Activated CD4-positive, alpha-beta T cell treated with anti-CD3 and anti-CD28 coated beads for 36 hours (primary cell): Measurements from ENCODE around the gene ATP6V1C2. TPM values are rescaled to one million over a fixed set of nuclear protein-coding genes. Genes with fewer than 3 reads are reported as not detected.
"Not testable (repeated sequence)": the region's sequence is repeated elsewhere in the genome, so short reads cannot be mapped to it uniquely, and the experiment has no call there.

Source experiments
- ATAC-seq: fragments of 200-7000 bp; cut with Tn5 transposase; one replicate; pipeline ENCODE4 v1.10.0; 2021; ENCODE audit warnings: mild to moderate bottlenecking, moderate library complexity
- CTCF ChIA-PET: fragments of 350-600 bp; sonication (Branson Sonifier 250); formaldehyde crosslinking; loops from one replicate; lab custom pipeline; 2021; ENCODE audit warnings: antibody characterized with exemption; lab: Charles Lee
- POLR2A ChIA-PET: fragments of 350-600 bp; sonication (Branson Sonifier 250); formaldehyde crosslinking; loops from one replicate; lab custom pipeline; 2021; ENCODE audit warnings: antibody characterized with exemption, inconsistent platforms; lab: Charles Lee
- DNase-seq: peaks from one replicate; pipeline ENCODE4 v3.0.0-alpha.2; 2020
- H3K27ac Mint-ChIP-seq: one replicate; pipeline ENCODE4 v1.8.0; 2021; ENCODE audit warnings: mixed read lengths
- H3K27me3 Mint-ChIP-seq: one replicate; pipeline ENCODE4 v1.8.0; 2021; ENCODE audit warnings: mixed read lengths
- H3K36me3 Mint-ChIP-seq: one replicate; pipeline ENCODE4 v1.8.0; 2021; ENCODE audit warnings: low read depth, mixed read lengths
- H3K4me1 Mint-ChIP-seq: one replicate; pipeline ENCODE4 v1.8.0; 2021; ENCODE audit warnings: mixed read lengths
- H3K4me3 Mint-ChIP-seq: one replicate; pipeline ENCODE4 v1.8.0; 2021; ENCODE audit warnings: mild to moderate bottlenecking, moderate library complexity, mixed read lengths
- H3K9me3 Mint-ChIP-seq: one replicate; pipeline ENCODE4 v1.8.0; 2021; ENCODE audit warnings: low read depth, mixed read lengths
- intact Hi-C, 2 experiments: fragments of 100-400 bp; cut with DNase I in 1 of 2; cut with micrococcal nuclease in 1 of 2; formaldehyde crosslinking; loops; one replicate each; pipeline versions ENCODE4 v1.14.2 to v1.15.1; 2022 to 2024; cut with DNase I, micrococcal nuclease
- total RNA-seq, 2 experiments: library from RNA; stranded (reverse); gene quantifications; one replicate each; pipeline ENCODE4 v1.2.3, GENCODE V29; 2021

Gene ATP6V1C2
- total RNA-seq, 2 experiments from 2014 or later = not detected

GRCh38 chr2:10805990-10806389 is 84.6 kb downstream of the ATP6V1C2 start:
- H3K4me3 Mint-ChIP-seq, ATAC-seq, H3K27me3 Mint-ChIP-seq, intact Hi-C loops, POLR2A ChIA-PET, H3K9me3 Mint-ChIP-seq, DNase-seq, H3K27ac Mint-ChIP-seq, CTCF ChIA-PET: not testable (repeated sequence)
- Mint-ChIP-seq H3K4me1 (peaks cover 40% of the 10 kb centered on the region), H3K36me3 (peaks cover 40% of the 10 kb centered on the region)

GRCh38 chr2:10806543-10806942 is 85.1 kb downstream of the ATP6V1C2 start:
- no peak for DNase-seq
- CTCF ChIA-PET = no interaction called here

GRCh38 chr2:10810202-10811161 is 89.1 kb downstream of the ATP6V1C2 start:
- Mint-ChIP-seq H3K27ac (peak overlapping the region; percentile 90), H3K4me3 (peak overlapping the region; percentile 89), H3K27me3 (no peaks in the 10 kb centered on the region), H3K9me3 (no peaks in the 10 kb centered on the region), H3K4me1 (peaks cover 38% of the 10 kb centered on the region), H3K36me3 (peaks cover 39% of the 10 kb centered on the region)
- intact Hi-C loops = loop anchor here in 1 of 2 experiments (2.0 to 5.0 kb wide), 3 partner anchors 14 to 657 kb away; partner anchors contain the start of gene E2F6
- ATAC-seq = peak; percentile 15
- ChIA-PET POLR2A (no interaction called here), CTCF (no interaction called here)
- DNase-seq = no peak

More at GRCh38 chr2:10806543-10806942, 85.1 kb downstream of the ATP6V1C2 start:
- H3K36me3 Mint-ChIP-seq = peaks cover 39% of the 10 kb centered on the region
- intact Hi-C loops = no loop called here
- no peaks in the 10 kb centered on the region for H3K9me3 Mint-ChIP-seq
- H3K27me3 Mint-ChIP-seq = no peaks in the 10 kb centered on the region
- POLR2A ChIA-PET = no interaction called here
- H3K4me1 Mint-ChIP-seq = peaks cover 42% of the 10 kb centered on the region
- no peak overlapping the region for H3K4me3 Mint-ChIP-seq
- no peak for ATAC-seq
- no peak overlapping the region for H3K27ac Mint-ChIP-seq

- H3K4me1 Mint-ChIP-seq = peaks cover 38% of the 10 kb centered on the region
- peak overlapping the region; percentile 89 for H3K4me3 Mint-ChIP-seq
- intact Hi-C loops = loop anchor here in 1 of 2 experiments (2.0 to 5.0 kb wide), 3 partner anchors 15 to 656 kb away; partner anchors contain the start of gene E2F6
- H3K27me3 Mint-ChIP-seq = no peaks in the 10 kb centered on the region
- DNase-seq (no peak), ATAC-seq (no peak)
- H3K9me3 Mint-ChIP-seq = no peaks in the 10 kb centered on the region
- peaks cover 39% of the 10 kb centered on the region for H3K36me3 Mint-ChIP-seq
- H3K27ac Mint-ChIP-seq = peak overlapping the region; percentile 90
- CTCF ChIA-PET = interaction anchor here (0.6 to 1.7 kb wide), 7 partner anchors 11 to 767 kb away, joined by 3 to 8 read pairs (median 3); a partner anchor contains a TSS
- POLR2A ChIA-PET = interaction anchor here (0.7 to 1.7 kb wide), 3 partner anchors 69 to 123 kb away, joined by 3 to 6 read pairs (median 3); no protein-coding TSS in a partner anchor
Observed at GRCh38 chr2:10811517-10811916, 90.1 kb downstream of the ATP6V1C2 start.

GRCh38 chr2:10812362-10813162 is 91.1 kb downstream of the ATP6V1C2 start, which contains the start of gene PDIA6:
Gene PDIA6 (minus strand): TSS chr2:10812785. CDS start chr2:10812696, 89 bp downstream.
- ATAC-seq (peak; percentile 94), DNase-seq (peak; percentile 97)
- Mint-ChIP-seq H3K4me1 (peaks cover 34% of the 10 kb centered on the region), H3K4me3 (peak within 1 kb of the TSS; percentile 89), H3K36me3 (peaks cover 31% of the 10 kb centered on the region), H3K9me3 (no peaks in the 10 kb centered on the region), H3K27me3 (peaks cover 1% of the 10 kb centered on the region), H3K27ac (peak within 1 kb of the TSS; percentile 90)
- ChIA-PET CTCF (interaction anchor here (0.6 to 1.7 kb wide), 8 partner anchors 12 to 766 kb away, joined by 3 to 8 read pairs (median 3); a partner anchor contains a TSS), POLR2A (interaction anchor here (0.6 to 1.7 kb wide), 4 partner anchors 72 to 317 kb away, joined by 3 to 6 read pairs (median 4); no protein-coding TSS in a partner anchor)
- intact Hi-C loops = loop anchor here (1.0 to 5.0 kb wide), 10 partner anchors 122 to 934 kb away; partner anchors contain the start of genes SLC66A3 (in 2 of the 2), E2F6 (in 1 of the 2), HPCAL1 (in 1 of the 2) and LPIN1 (in 1 of the 2)

- intact Hi-C loops = loop anchor here in 1 of 2 experiments (2.0 to 5.0 kb wide), 5 partner anchors 481 to 933 kb away; partner anchors contain the start of genes E2F6, LPIN1, ROCK2 and RRM2
- Mint-ChIP-seq H3K27ac (peak overlapping the region; percentile 13), H3K4me3 (peak overlapping the region; percentile 89), H3K36me3 (peaks cover 22% of the 10 kb centered on the region), H3K4me1 (peaks cover 25% of the 10 kb centered on the region)
- POLR2A ChIA-PET = interaction anchor here (0.7 to 1.7 kb wide), 2 partner anchors 124 to 450 kb away, joined by 4 to 6 read pairs; no protein-coding TSS in a partner anchor
- ATAC-seq, CTCF ChIA-PET, H3K9me3 Mint-ChIP-seq, H3K27me3 Mint-ChIP-seq, DNase-seq: not testable (repeated sequence)
Observed at GRCh38 chr2:10813163-10814138, 92.0 kb downstream of the ATP6V1C2 start.

GRCh38 chr2:10814142-10814541 is 92.7 kb downstream of the ATP6V1C2 start:
- ChIA-PET CTCF (no interaction called here), POLR2A (interaction anchor here (0.7 kb wide), 1 partner anchor 450 kb away, joined by 4 read pairs; no protein-coding TSS in a partner anchor)
- DNase-seq = no peak
- Mint-ChIP-seq H3K4me3 (no peak overlapping the region), H3K27me3 (peaks cover 9% of the 10 kb centered on the region), H3K9me3 (no peaks in the 10 kb centered on the region), H3K4me1 (peaks cover 20% of the 10 kb centered on the region), H3K36me3 (peaks cover 19% of the 10 kb centered on the region), H3K27ac (no peak overlapping the region)
- intact Hi-C loops = loop anchor here in 1 of 2 experiments (5.0 kb wide), 2 partner anchors 482 to 653 kb away; partner anchors contain the start of gene E2F6
- ATAC-seq = no peak

- Mint-ChIP-seq H3K4me3 (no peak overlapping the region), H3K27ac (no peak overlapping the region), H3K4me1 (peaks cover 16% of the 10 kb centered on the region), H3K27me3 (peaks cover 10% of the 10 kb centered on the region), H3K9me3 (no peaks in the 10 kb centered on the region), H3K36me3 (peaks cover 17% of the 10 kb centered on the region)
- ATAC-seq = no peak
- POLR2A ChIA-PET = no interaction called here
- DNase-seq = no peak
- intact Hi-C loops = loop anchor here in 1 of 2 experiments (5.0 kb wide), 2 partner anchors 482 to 653 kb away; partner anchors contain the start of gene E2F6
- CTCF ChIA-PET = interaction anchor here (1.0 kb wide), 1 partner anchor 318 kb away, joined by 4 read pairs; a partner anchor contains a TSS
Observed at GRCh38 chr2:10814571-10815331, 93.3 kb downstream of the ATP6V1C2 start.

- peaks cover 13% of the 10 kb centered on the region for H3K27me3 Mint-ChIP-seq
- H3K9me3 Mint-ChIP-seq = no peaks in the 10 kb centered on the region
- no peak overlapping the region for H3K27ac Mint-ChIP-seq
- H3K4me1 Mint-ChIP-seq = peaks cover 2% of the 10 kb centered on the region
- H3K4me3 Mint-ChIP-seq = no peak overlapping the region
- intact Hi-C loops = no loop called here
- ChIA-PET POLR2A (no interaction called here), CTCF (interaction anchor here (0.7 to 1.8 kb wide), 9 partner anchors 8 to 315 kb away, joined by 3 to 9 read pairs (median 4); a partner anchor contains a TSS)
- ATAC-seq = no peak
- peak; percentile 45 for DNase-seq
- no peaks in the 10 kb centered on the region for H3K36me3 Mint-ChIP-seq
Observed at GRCh38 chr2:10817413-10817812, 96.0 kb downstream of the ATP6V1C2 start.
